H1 (cell line): ENCODE results near the gene IL18RAP. TPM values are rescaled to one million over a fixed set of nuclear protein-coding genes. Genes with fewer than 3 reads are reported as not detected.

Experiments used
- CTCF ChIA-PET: fragments of 300-600 bp; sonication (Branson Sonifier 250); formaldehyde crosslinking; loops from one replicate; lab custom pipeline; 2021; ENCODE audit not compliant: partially characterized antibody; lab: Charles Lee
- POLR2A ChIA-PET: fragments of 300-600 bp; sonication (Branson Sonifier 250); formaldehyde crosslinking; loops from one replicate; lab custom pipeline; 2021; ENCODE audit warnings: inconsistent platforms; ENCODE audit not compliant: partially characterized antibody; lab: Charles Lee
- DNase-seq, 2 experiments: peaks; one replicate each; pipeline versions ENCODE4 v3.0.0 to v3.0.0-alpha.2; 2010 to 2022; ENCODE audit warnings: low spot score in 2 of 2, low read depth in 1 of 2, mixed read lengths in 1 of 2
- FAIRE-seq: peaks from 2 replicates; lab custom pipeline; 2011; peaks lifted over from hg19 to GRCh38; lab: Jason Lieb, UNC
- H2AFZ ChIP-seq: 2 replicates; pipeline ENCODE4 v1.8.1; 2012; ENCODE audit warnings: low read length, inconsistent platforms
- H2AK5ac ChIP-seq: 2 replicates; pipeline ENCODE4 v1.6.1; 2013; ENCODE audit warnings: low read depth, low read length
- H2BK120ac ChIP-seq: replicated peaks from 2 replicates; pipeline ENCODE3; 2013; ENCODE audit warnings: low read depth, low read length, inconsistent platforms
- H2BK12ac ChIP-seq: 2 replicates; pipeline ENCODE4 v1.6.1; 2013; ENCODE audit warnings: low read depth, low read length
- H2BK15ac ChIP-seq: 2 replicates; pipeline ENCODE4 v1.6.1; 2013; ENCODE audit warnings: low read length
- H2BK20ac ChIP-seq: 2 replicates; pipeline ENCODE4 v1.6.1; 2013; ENCODE audit warnings: low read length
- H2BK5ac ChIP-seq: 2 replicates; pipeline ENCODE4 v1.6.1; 2013; ENCODE audit warnings: low read depth, low read length
- H3K14ac ChIP-seq: 2 replicates; pipeline ENCODE4 v1.6.1; 2013; ENCODE audit warnings: inconsistent platforms; ENCODE audit not compliant: insufficient read length
- H3K18ac ChIP-seq: 2 replicates; pipeline ENCODE4 v1.6.1; 2013; ENCODE audit warnings: low read length; ENCODE audit errors: extremely low read depth
- H3K23ac ChIP-seq: 2 replicates; pipeline ENCODE4 v1.6.1; 2013; ENCODE audit warnings: inconsistent platforms; ENCODE audit not compliant: insufficient read length
- H3K23me2 ChIP-seq: 2 replicates; pipeline ENCODE4 v1.6.1; 2013; ENCODE audit warnings: low read depth, low read length
- H3K27ac ChIP-seq: 2 replicates; pipeline ENCODE4 v1.6.1; 2011; ENCODE audit warnings: low read depth, low read length, inconsistent platforms
- H3K27me3 ChIP-seq, 4 experiments: replicated peaks in 1 of 4; 1 replicate in 1 of 4; 2 replicates in 3 of 4; pipeline versions ENCODE4 v1.6.1 to v1.8.1; 2011 to 2013; ENCODE audit warnings: low read length in 3 of 4, mild to moderate bottlenecking in 3 of 4, inconsistent platforms in 2 of 4, mixed read lengths in 2 of 4, moderate library complexity in 1 of 4; ENCODE audit not compliant: control insufficient read depth in 3 of 4, insufficient read depth in 3 of 4; ENCODE audit errors: extremely low read depth in 1 of 4
- H3K36me3 ChIP-seq, 4 experiments: 2 replicates each; pipeline versions ENCODE4 v1.6.1 to v1.8.1; 2011 to 2013; ENCODE audit warnings: mild to moderate bottlenecking in 4 of 4, low read length in 3 of 4, moderate library complexity in 2 of 4, control low read depth in 1 of 4, inconsistent platforms in 1 of 4; ENCODE audit not compliant: insufficient read depth in 4 of 4, control insufficient read depth in 2 of 4
- H3K4ac ChIP-seq: replicated peaks from 2 replicates; pipeline ENCODE3; 2013; ENCODE audit warnings: low read length, low read depth, mixed read lengths, inconsistent platforms; ENCODE audit not compliant: insufficient read length
- H3K4me1 ChIP-seq, 4 experiments: replicated peaks in 1 of 4; 1 replicate in 1 of 4; 2 replicates in 3 of 4; pipeline versions ENCODE4 v1.6.1 to v1.8.1; 2011 to 2013; ENCODE audit warnings: low read length in 3 of 4, inconsistent platforms in 2 of 4, mixed read lengths in 1 of 4; ENCODE audit not compliant: insufficient read depth in 4 of 4, control insufficient read depth in 3 of 4
- H3K4me2 ChIP-seq, 2 experiments: 2 replicates each; pipeline versions ENCODE4 v1.6.1 to v1.8.1; 2011 to 2013; ENCODE audit warnings: low read depth in 2 of 2, low read length in 2 of 2, control low read depth in 1 of 2, inconsistent platforms in 1 of 2, mild to moderate bottlenecking in 1 of 2; ENCODE audit not compliant: insufficient read depth in 1 of 2
- H3K4me3 ChIP-seq, 4 experiments: fragments of 200-600, 300-600 bp in 1 of 4; sonication (generic), shearing (Covaris generic), sonication (Bioruptor Twin) in 1 of 4; 2 replicates each; pipeline versions ENCODE4 v1.5.1 to v1.8.1; 2011 to 2016; ENCODE audit warnings: low read length in 4 of 4, low read depth in 3 of 4, control low read depth in 2 of 4, inconsistent platforms in 2 of 4, mild to moderate bottlenecking in 2 of 4, mixed read lengths in 1 of 4, moderate library complexity in 1 of 4; ENCODE audit not compliant: insufficient read depth in 2 of 4; ENCODE audit errors: extremely low read depth in 1 of 4
- H3K56ac ChIP-seq: replicated peaks from 2 replicates; pipeline ENCODE3; 2013; ENCODE audit warnings: low read depth, mild to moderate bottlenecking, mixed read lengths, low read length, inconsistent platforms; ENCODE audit not compliant: insufficient read length
- H3K79me1 ChIP-seq: 2 replicates; pipeline ENCODE4 v1.6.1; 2013; ENCODE audit warnings: low read depth, low read length, control low read depth
- H3K79me2 ChIP-seq, 2 experiments: 2 replicates each; pipeline versions ENCODE4 v1.6.1 to v1.8.1; 2012 to 2013; ENCODE audit warnings: low read length in 2 of 2, mild to moderate bottlenecking in 2 of 2, inconsistent platforms in 1 of 2; ENCODE audit not compliant: insufficient read depth in 2 of 2, control insufficient read depth in 1 of 2
- H3K9ac ChIP-seq, 4 experiments: replicated peaks in 1 of 4; 1 replicate in 1 of 4; 2 replicates in 3 of 4; pipeline versions ENCODE4 v1.6.1 to v1.8.1; 2011 to 2013; ENCODE audit warnings: low read depth in 3 of 4, low read length in 3 of 4, control low read depth in 2 of 4, mild to moderate bottlenecking in 2 of 4, moderate library complexity in 2 of 4, inconsistent platforms in 1 of 4; ENCODE audit errors: extremely low read depth in 1 of 4
- H3K9me3 ChIP-seq, 2 experiments: 2 replicates each; pipeline versions ENCODE4 v1.6.1 to v1.8.1; 2012 to 2013; ENCODE audit warnings: mild to moderate bottlenecking in 2 of 2, moderate library complexity in 2 of 2, control low read depth in 1 of 2, inconsistent platforms in 1 of 2, low read depth in 1 of 2, low read length in 1 of 2, mixed read lengths in 1 of 2; ENCODE audit not compliant: insufficient read depth in 2 of 2
- H4K20me1 ChIP-seq, 2 experiments: replicated peaks in 1 of 2; 2 replicates each; pipeline versions ENCODE3 to v1.8.1; 2011 to 2013; ENCODE audit warnings: inconsistent platforms in 2 of 2, low read length in 2 of 2, mild to moderate bottlenecking in 1 of 2; ENCODE audit not compliant: insufficient read depth in 2 of 2, control insufficient read depth in 1 of 2
- H4K5ac ChIP-seq: 2 replicates; pipeline ENCODE4 v1.6.1; 2013; ENCODE audit warnings: low read length, low read depth, mixed read lengths, inconsistent platforms; ENCODE audit not compliant: insufficient read length
- H4K8ac ChIP-seq: 2 replicates; pipeline ENCODE4 v1.8.0; 2013; ENCODE audit warnings: mild to moderate bottlenecking, moderate library complexity, low read length, inconsistent platforms; ENCODE audit not compliant: insufficient read depth; ENCODE audit errors: extremely low read depth
- H4K91ac ChIP-seq: replicated peaks from 2 replicates; pipeline ENCODE3; 2013; ENCODE audit warnings: low read length, mixed read lengths, inconsistent platforms; ENCODE audit not compliant: insufficient read length
- ATF2 ChIP-seq: IDR thresholded peaks from 2 replicates; pipeline ENCODE4 v1.6.1; 2012; ENCODE audit warnings: low read length, inconsistent platforms
- BACH1 ChIP-seq: IDR thresholded peaks from 2 replicates; pipeline ENCODE4 v1.6.1; 2012; ENCODE audit warnings: low read length, improper control_type of control experiment
- CBX5 ChIP-seq: fragments of 300-800, 300-1000 bp; sonication (generic); IDR thresholded peaks from 2 replicates; pipeline ENCODE4 v1.7.1; 2016; ENCODE audit warnings: antibody characterized with exemption, low read length, low read depth
- CHD1 ChIP-seq: IDR thresholded peaks from 2 replicates; pipeline ENCODE4 v1.6.1; 2012; ENCODE audit warnings: low read depth, low read length, improper control_type of control experiment
- CHD2 ChIP-seq: IDR thresholded peaks from 2 replicates; pipeline ENCODE4 v1.6.1; 2012; ENCODE audit warnings: low read length, improper control_type of control experiment
- CTBP2 ChIP-seq: IDR thresholded peaks from 2 replicates; pipeline ENCODE4 v1.7.0; 2011; ENCODE audit warnings: borderline replicate concordance, mild to moderate bottlenecking, moderate library complexity, mixed read lengths, low read length; ENCODE audit not compliant: insufficient read depth, insufficient read length
- KDM5A ChIP-seq: fragments of 200-600 bp; IDR thresholded peaks from 2 replicates; pipeline ENCODE4 v1.7.1; 2012; ENCODE audit warnings: mild to moderate bottlenecking, low read length, inconsistent platforms, mixed read lengths
- NANOG ChIP-seq: IDR thresholded peaks from 2 replicates; pipeline ENCODE4 v1.6.1; 2011; ENCODE audit warnings: low read length, low read depth, mild to moderate bottlenecking, inconsistent platforms; ENCODE audit not compliant: insufficient read depth, poor library complexity, severe bottlenecking
- RFX5 ChIP-seq: IDR thresholded peaks from 2 replicates; pipeline ENCODE4 v1.6.1; 2011; ENCODE audit warnings: low read depth, low read length, improper control_type of control experiment, borderline replicate concordance
- RXRA ChIP-seq: IDR thresholded peaks from 2 replicates; pipeline ENCODE4 v1.6.1; 2011; ENCODE audit warnings: low read depth, mild to moderate bottlenecking, low read length, moderate library complexity; ENCODE audit not compliant: insufficient read depth
- SIN3A ChIP-seq, 2 experiments: IDR thresholded peaks in 1 of 2; conservative IDR thresholded peaks in 1 of 2; 2 replicates each; pipeline ENCODE4 v1.6.1; 2011 to 2012; ENCODE audit warnings: low read length in 2 of 2, improper control_type of control experiment in 1 of 2, low read depth in 1 of 2, mild to moderate bottlenecking in 1 of 2
- TCF12 ChIP-seq: IDR thresholded peaks from 2 replicates; pipeline ENCODE4 v1.6.1; 2011; ENCODE audit warnings: low read depth, mild to moderate bottlenecking, low read length
- WGBS, 2 experiments: shearing (Covaris generic) in 1 of 2; methylation state at CpG; one replicate each; pipeline versions ENCODE4 v1.1.6 to v1.1.7; 2013 to 2015; ENCODE audit warnings: low lambda C conversion rate in 2 of 2, mixed read lengths in 2 of 2, inconsistent platforms in 1 of 2, low coverage in 1 of 2, missing lambda C conversion rate in 1 of 2; ENCODE audit not compliant: insufficient replicate concordance in 2 of 2, insufficient coverage in 1 of 2, insufficient read length in 1 of 2; ENCODE audit errors: extremely low coverage in 1 of 2, missing lambda C conversion rate in 1 of 2; 5-methylcytosine and 5-hydroxymethylcytosine counted together
- polyA plus RNA-seq, 7 experiments: library from polyadenylated mRNA; depleted of rRNA in 3 of 7; stranded (reverse) in 5 of 7; unstranded in 2 of 7; fragments of >200 nt in 5 of 7; fragments of 200-250 nt in 2 of 7; gene quantifications; 1 replicate in 5 of 7; 2 replicates in 1 of 7; 4 replicates in 1 of 7; pipeline versions ENCODE4 v1.2.1 to v1.2.3, GENCODE V29; 2011 to 2013; ENCODE audit warnings: missing spikeins in 2 of 7, mixed read lengths in 2 of 7
- total RNA-seq: library from RNA; stranded (reverse); fragmentation: NEBNext Ultra II Directional; extraction: Animal tissue kit (Norgen Biotek cat#: 25700); gene quantifications from 2 replicates; pipeline ENCODE4 v1.2.1, GENCODE V29; 2021

Gene IL18RAP
- total and polyA plus RNA-seq, 2 of the 8 experiments (the other 6 are each of a cell fraction or from before 2014, with no cell fraction given) = not detected

- Histone ChIP-seq H3K9me3 (peaks cover 13 to 26% of the 10 kb centered on the region in 2 experiments; a peak in 3 of 4 replicates), H3K23me2 (no peaks in the 10 kb centered on the region), H3K9ac (no peak overlapping the region), H2BK20ac (no peak overlapping the region), H3K4me1 (no peaks in the 10 kb centered on the region), H3K23ac (no peak overlapping the region), H3K14ac (no peak overlapping the region), H3K27me3 (no peaks in the 10 kb centered on the region), H4K91ac (no peak overlapping the region), H3K79me1 (no peaks in the 10 kb centered on the region), H2AFZ (no peak overlapping the region; the same call in 1 of the 2 replicates), H3K4ac (no peak overlapping the region), H4K20me1 (no peaks in the 10 kb centered on the region), H2AK5ac (no peak overlapping the region), H3K79me2 (no peaks in the 10 kb centered on the region), H3K18ac (no peak overlapping the region), H4K5ac (no peak overlapping the region), H2BK5ac (no peak overlapping the region), H3K4me3 (no peak overlapping the region), H3K4me2 (no peak overlapping the region), H2BK15ac (no peak overlapping the region), H3K36me3 (no peaks in the 10 kb centered on the region), H3K27ac (no peak overlapping the region), H4K8ac (no peak overlapping the region), H3K56ac (no peak overlapping the region), H2BK120ac (no peak overlapping the region), H2BK12ac (no peak overlapping the region)
- POLR2A ChIA-PET = no interaction called here
- no peak for FAIRE-seq
- no peak for DNase-seq
- 77% methylated on average over 1 of the region's 1 CpG; no CpG with 5 or more reads in 1 of the 2 experiments for WGBS, 2 experiments
- CTCF ChIA-PET = interaction anchor here (0.8 kb wide), 1 partner anchor 66 kb away, joined by 3 read pairs; no protein-coding TSS in a partner anchor
- TF ChIP-seq BACH1 = no peak
- TF ChIP-seq CBX5 = no peak
- TF ChIP-seq NANOG = no peak
- TF ChIP-seq RXRA = no peak
- TF ChIP-seq TCF12 = no peak
- no peak for TF ChIP-seq CHD2
- TF ChIP-seq SIN3A (conservative IDR thresholded peaks at IDR 0.05 in 1 of 2, IDR thresholded peaks at IDR 0.05 in 1 of 2; ENCODE audit: low read depth in 1 of 2, low read length in 2 of 2) = no peak
- TF ChIP-seq CTBP2 = no peak
- TF ChIP-seq KDM5A = no peak
- TF ChIP-seq CHD1 = no peak
- no peak for TF ChIP-seq RFX5
- no peak for TF ChIP-seq ATF2
Observed at GRCh38 chr2:102376052-102376591, 46.8 kb upstream of the IL18RAP start.
